Activated CD4-positive, alpha-beta T cell treated with anti-CD3 and anti-CD28 coated beads for 36 hours (primary cell): ENCODE data around the gene KIF1A. TPM values are rescaled to one million over a fixed set of nuclear protein-coding genes. Genes with fewer than 3 reads are reported as not detected.

Source experiments
- ATAC-seq: fragments of 200-7000 bp; cut with Tn5 transposase; one replicate; pipeline ENCODE4 v1.10.0; 2021; ENCODE audit warnings: mild to moderate bottlenecking, moderate library complexity
- CTCF ChIA-PET: fragments of 350-600 bp; sonication (Branson Sonifier 250); formaldehyde crosslinking; loops from one replicate; lab custom pipeline; 2021; ENCODE audit warnings: antibody characterized with exemption; lab: Charles Lee
- POLR2A ChIA-PET: fragments of 350-600 bp; sonication (Branson Sonifier 250); formaldehyde crosslinking; loops from one replicate; lab custom pipeline; 2021; ENCODE audit warnings: antibody characterized with exemption, inconsistent platforms; lab: Charles Lee
- DNase-seq: peaks from one replicate; pipeline ENCODE4 v3.0.0-alpha.2; 2020
- H3K27ac Mint-ChIP-seq: one replicate; pipeline ENCODE4 v1.8.0; 2021; ENCODE audit warnings: mixed read lengths
- H3K27me3 Mint-ChIP-seq: one replicate; pipeline ENCODE4 v1.8.0; 2021; ENCODE audit warnings: mixed read lengths
- H3K36me3 Mint-ChIP-seq: one replicate; pipeline ENCODE4 v1.8.0; 2021; ENCODE audit warnings: low read depth, mixed read lengths
- H3K4me1 Mint-ChIP-seq: one replicate; pipeline ENCODE4 v1.8.0; 2021; ENCODE audit warnings: mixed read lengths
- H3K4me3 Mint-ChIP-seq: one replicate; pipeline ENCODE4 v1.8.0; 2021; ENCODE audit warnings: mild to moderate bottlenecking, moderate library complexity, mixed read lengths
- H3K9me3 Mint-ChIP-seq: one replicate; pipeline ENCODE4 v1.8.0; 2021; ENCODE audit warnings: low read depth, mixed read lengths
- intact Hi-C, 2 experiments: fragments of 100-400 bp; cut with DNase I in 1 of 2; cut with micrococcal nuclease in 1 of 2; formaldehyde crosslinking; loops; one replicate each; pipeline versions ENCODE4 v1.14.2 to v1.15.1; 2022 to 2024; cut with DNase I, micrococcal nuclease
- total RNA-seq, 2 experiments: library from RNA; stranded (reverse); gene quantifications; one replicate each; pipeline ENCODE4 v1.2.3, GENCODE V29; 2021

The KIF1A gene
- total RNA-seq, 2 experiments from 2014 or later: 4.6 to 8.2 TPM

DNA sequence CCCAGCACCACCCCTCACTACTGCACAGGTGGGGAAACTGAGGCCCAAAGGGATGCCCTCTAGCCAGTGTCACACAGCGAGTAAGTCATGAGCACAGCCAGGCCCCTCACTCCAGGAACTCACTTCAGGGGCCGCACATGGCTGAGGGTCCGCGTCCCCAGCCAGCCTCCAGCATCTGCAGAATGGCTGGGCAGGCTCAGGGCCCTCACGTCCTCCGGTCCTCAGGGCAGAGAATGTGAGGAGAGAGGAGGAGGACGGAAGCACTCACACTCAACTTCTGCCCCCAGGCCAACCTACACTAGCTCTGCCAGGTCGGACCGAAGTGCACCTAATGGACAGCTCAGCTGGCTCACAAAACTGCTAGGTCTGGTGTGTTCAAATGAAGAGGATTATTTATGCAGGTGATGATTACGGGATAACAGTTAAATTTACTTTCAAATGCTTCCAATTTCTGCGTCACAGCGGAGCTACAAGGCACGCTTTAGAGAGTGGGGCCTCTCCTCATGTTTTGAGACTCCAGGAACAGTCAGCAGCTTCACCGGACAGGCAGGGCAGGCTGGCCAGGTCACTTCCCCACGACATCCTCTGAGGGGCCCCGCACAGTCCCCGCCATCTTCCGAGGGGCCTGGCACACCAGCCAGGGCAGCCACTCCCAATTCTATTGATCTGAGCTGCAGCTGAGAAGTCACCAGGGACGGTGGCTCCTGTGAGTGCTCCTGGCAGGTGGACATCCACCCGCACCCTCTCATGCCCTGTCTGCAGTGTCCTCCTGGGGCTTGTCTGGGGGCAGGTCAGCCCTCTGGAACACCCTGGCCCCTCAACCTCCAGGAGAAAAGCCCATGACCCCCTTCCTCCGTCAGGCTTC lies 26.5 kb downstream of the KIF1A start:
- peak; percentile 1 for DNase-seq
- CTCF ChIA-PET: interaction anchor here (0.6 kb wide), 1 partner anchor 21 kb away, joined by 3 read pairs; no protein-coding TSS in a partner anchor
- ATAC-seq: no peak
- Mint-ChIP-seq H3K9me3 (no peaks in the 10 kb centered on the region), H3K27ac (no peak overlapping the region), H3K27me3 (peaks cover 2% of the 10 kb centered on the region), H3K36me3 (no peaks in the 10 kb centered on the region), H3K4me3 (no peak overlapping the region), H3K4me1 (no peaks in the 10 kb centered on the region)
- intact Hi-C loops: no loop called here
- POLR2A ChIA-PET: no interaction called here

- H3K36me3 Mint-ChIP-seq: no peaks in the 10 kb centered on the region
- no peaks in the 10 kb centered on the region for H3K9me3 Mint-ChIP-seq
- DNase-seq (peak; percentile 1), ATAC-seq (no peak)
- POLR2A ChIA-PET: no interaction called here
- intact Hi-C loops: no loop called here
- peaks cover 2% of the 10 kb centered on the region for H3K27me3 Mint-ChIP-seq
- CTCF ChIA-PET: interaction anchor here (0.7 kb wide), 1 partner anchor 8 kb away, joined by 3 read pairs; no protein-coding TSS in a partner anchor
- no peak overlapping the region for H3K27ac Mint-ChIP-seq
- H3K4me1 Mint-ChIP-seq: no peaks in the 10 kb centered on the region
- H3K4me3 Mint-ChIP-seq: no peak overlapping the region
Measured at GRCh38 chr2:240792629-240793312, 27.2 kb downstream of the KIF1A start.

DNA sequence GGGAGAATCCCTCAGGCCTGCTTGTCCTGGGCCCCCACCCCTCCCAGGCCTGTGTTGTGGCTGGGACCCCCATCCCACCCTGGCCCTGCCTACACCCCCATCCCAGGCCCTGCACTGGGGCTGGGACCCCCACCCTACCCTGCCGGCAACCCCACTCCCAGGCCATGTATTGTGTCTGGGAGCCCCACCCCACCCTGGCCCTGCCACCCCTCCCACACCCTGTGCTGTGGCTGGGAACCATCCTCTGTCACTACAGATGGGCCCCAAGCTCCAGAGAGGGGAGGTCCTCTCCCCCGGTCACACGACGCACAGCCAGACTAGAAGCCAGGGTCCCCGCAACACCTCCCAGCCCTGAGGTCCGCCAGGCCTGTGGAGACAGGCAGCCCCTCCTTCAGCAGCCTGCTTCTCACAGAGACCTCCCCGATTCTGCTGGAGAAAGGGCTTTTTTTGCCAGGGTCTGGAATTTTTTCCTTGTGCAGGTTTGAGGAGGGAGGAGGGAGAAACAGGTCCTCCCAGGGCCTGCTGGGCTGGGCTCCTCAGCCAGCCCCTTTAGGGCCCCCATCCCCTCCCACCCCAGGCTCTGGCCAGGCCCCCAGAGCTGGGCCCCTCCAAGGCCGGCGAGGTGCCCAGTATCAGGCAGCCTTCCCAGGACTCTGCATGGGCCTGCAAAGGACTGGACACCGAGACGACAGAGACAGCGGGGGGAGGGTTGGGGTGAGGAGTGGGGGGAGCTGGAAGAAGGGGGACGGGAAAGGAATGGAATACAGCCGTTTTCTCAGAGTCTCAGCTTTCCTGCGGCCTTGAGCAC lies 28.0 kb downstream of the KIF1A start:
- no peaks in the 10 kb centered on the region for H3K9me3 Mint-ChIP-seq
- ATAC-seq (no peak), DNase-seq (peak; percentile 3)
- H3K4me1 Mint-ChIP-seq: no peaks in the 10 kb centered on the region
- intact Hi-C loops: no loop called here
- H3K27me3 Mint-ChIP-seq: peaks cover under 1% of the 10 kb centered on the region
- ChIA-PET CTCF (interaction anchor here (0.6 kb wide), 1 partner anchor 18 kb away, joined by 3 read pairs; no protein-coding TSS in a partner anchor), POLR2A (no interaction called here)
- no peaks in the 10 kb centered on the region for H3K36me3 Mint-ChIP-seq
- H3K27ac Mint-ChIP-seq: no peak overlapping the region
- H3K4me3 Mint-ChIP-seq: no peak overlapping the region

DNA sequence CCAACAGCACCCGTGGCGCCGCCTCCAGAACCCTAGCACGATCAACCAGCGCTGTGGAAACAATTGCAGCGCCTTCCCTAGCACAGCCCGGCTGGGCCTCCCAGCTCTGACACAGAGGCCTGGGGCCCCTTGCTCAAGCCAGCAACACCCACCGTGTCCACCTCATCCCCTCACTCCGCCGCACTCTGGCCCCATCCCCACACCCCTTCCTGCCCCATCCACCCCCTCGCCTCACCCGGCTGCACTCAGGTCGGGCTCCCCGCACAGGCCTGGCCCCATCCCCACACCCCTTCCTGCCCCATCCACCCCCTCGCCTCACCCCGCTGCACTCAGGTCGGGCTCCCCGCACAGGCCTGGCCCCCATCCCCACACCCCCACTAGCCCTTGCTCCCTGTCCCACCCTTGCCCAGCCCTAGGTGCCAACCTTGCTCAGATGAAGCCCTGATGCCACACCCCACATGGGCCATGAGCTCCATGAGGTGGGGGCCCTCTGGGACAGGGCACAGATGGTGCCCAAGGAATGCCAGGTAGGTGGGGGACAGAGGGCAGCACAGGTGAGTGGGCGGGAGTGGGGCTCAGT lies 28.7 kb downstream of the KIF1A start:
- H3K27me3 Mint-ChIP-seq: no peaks in the 10 kb centered on the region
- CTCF ChIA-PET: interaction anchor here (0.6 kb wide), 1 partner anchor 19 kb away, joined by 3 read pairs; no protein-coding TSS in a partner anchor

GRCh38 chr2:240790370-240791220 lies 29.4 kb downstream of the KIF1A start:
- ATAC-seq (no peak), DNase-seq (peak; percentile 2)
- intact Hi-C loops: no loop called here
- Mint-ChIP-seq H3K4me1 (no peaks in the 10 kb centered on the region), H3K27me3 (no peaks in the 10 kb centered on the region), H3K9me3 (no peaks in the 10 kb centered on the region), H3K27ac (no peak overlapping the region), H3K4me3 (no peak overlapping the region), H3K36me3 (no peaks in the 10 kb centered on the region)
- CTCF ChIA-PET: no interaction called here
- POLR2A ChIA-PET: no interaction called here

More for the DNA sequence above, 28.7 kb downstream of the KIF1A start:
- no peak for ATAC-seq
- H3K36me3 Mint-ChIP-seq: no peaks in the 10 kb centered on the region
- H3K27ac Mint-ChIP-seq: no peak overlapping the region
- DNase-seq: peak; percentile 3
- no peak overlapping the region for H3K4me3 Mint-ChIP-seq
- POLR2A ChIA-PET: no interaction called here
- intact Hi-C loops: no loop called here
- no peaks in the 10 kb centered on the region for H3K4me1 Mint-ChIP-seq
- no peaks in the 10 kb centered on the region for H3K9me3 Mint-ChIP-seq

GRCh38 chr2:240789501-240790369 lies 30.3 kb downstream of the KIF1A start:
- Mint-ChIP-seq H3K36me3 (no peaks in the 10 kb centered on the region), H3K4me1 (no peaks in the 10 kb centered on the region), H3K9me3 (no peaks in the 10 kb centered on the region), H3K27ac (no peak overlapping the region), H3K27me3 (no peaks in the 10 kb centered on the region), H3K4me3 (no peak overlapping the region)
- POLR2A ChIA-PET: no interaction called here
- ATAC-seq (peak; percentile 52), DNase-seq (peak; percentile 48)
- intact Hi-C loops: no loop called here
- CTCF ChIA-PET: no interaction called here

GRCh38 chr2:240789051-240789453 lies 31.0 kb downstream of the KIF1A start:
- POLR2A ChIA-PET: no interaction called here
- Mint-ChIP-seq H3K4me3 (no peak overlapping the region), H3K27me3 (no peaks in the 10 kb centered on the region), H3K9me3 (no peaks in the 10 kb centered on the region), H3K27ac (no peak overlapping the region), H3K4me1 (no peaks in the 10 kb centered on the region), H3K36me3 (no peaks in the 10 kb centered on the region)
- intact Hi-C loops: no loop called here
- DNase-seq (no peak), ATAC-seq (no peak)
- CTCF ChIA-PET: no interaction called here

- H3K27ac Mint-ChIP-seq: no peak overlapping the region
- no peak overlapping the region for H3K4me3 Mint-ChIP-seq
- no peaks in the 10 kb centered on the region for H3K4me1 Mint-ChIP-seq
- ChIA-PET CTCF (no interaction called here), POLR2A (no interaction called here)
- no peaks in the 10 kb centered on the region for H3K9me3 Mint-ChIP-seq
- H3K36me3 Mint-ChIP-seq: no peaks in the 10 kb centered on the region
- H3K27me3 Mint-ChIP-seq: no peaks in the 10 kb centered on the region
- intact Hi-C loops: no loop called here
- ATAC-seq: no peak
- no peak for DNase-seq
Measured at GRCh38 chr2:240788482-240788881, 31.5 kb downstream of the KIF1A start.

GRCh38 chr2:240787521-240788472 lies 32.2 kb downstream of the KIF1A start:
- Mint-ChIP-seq H3K9me3 (no peaks in the 10 kb centered on the region), H3K27ac (no peak overlapping the region), H3K4me3 (no peak overlapping the region), H3K36me3 (no peaks in the 10 kb centered on the region), H3K4me1 (no peaks in the 10 kb centered on the region), H3K27me3 (no peaks in the 10 kb centered on the region)
- DNase-seq: peak; percentile 3
- ChIA-PET POLR2A (no interaction called here), CTCF (interaction anchor here (0.5 to 0.6 kb wide), 2 partner anchors 176 to 218 kb away, joined by 3 read pairs; no protein-coding TSS in a partner anchor)
- intact Hi-C loops: no loop called here
- ATAC-seq: no peak
